22Rv1 (cell line): ENCODE measurements around the gene SCUBE1.

Experiments used
- CTCF ChIP-seq: fragments of 450-650 bp; IDR thresholded peaks from 2 replicates; pipeline ENCODE4 v1.5.1; 2017; ENCODE audit warnings: mild to moderate bottlenecking
- ZFX ChIP-seq: fragments of 450-650 bp; IDR thresholded peaks from 2 replicates; pipeline ENCODE4 v1.6.1; 2017; ENCODE audit warnings: antibody characterized with exemption, borderline replicate concordance

DNA sequence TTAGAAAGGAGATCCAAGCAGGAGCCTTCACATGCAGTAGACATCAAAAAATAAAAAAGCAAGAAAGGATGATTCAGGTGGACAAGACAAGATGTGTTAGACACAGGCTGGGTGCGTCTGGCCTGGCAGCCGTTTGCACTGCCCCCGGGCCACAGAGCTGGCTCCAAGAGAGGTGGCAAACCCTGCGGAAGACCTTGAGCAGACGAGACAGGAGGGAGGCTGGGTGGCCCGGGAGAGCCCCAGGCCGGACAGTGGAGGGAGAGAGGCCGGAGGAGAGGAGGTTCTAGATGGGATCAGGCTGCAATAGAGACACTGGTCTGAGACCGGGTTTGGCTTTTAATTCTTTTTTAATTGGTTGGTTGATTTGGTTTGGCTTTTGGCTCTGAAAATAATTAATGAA lies 86.6 kb downstream of the SCUBE1 start:
- TF ChIP-seq CTCF: no peak
- no peak for TF ChIP-seq ZFX
